Measurements from ENCODE around the gene SPEN.

GRCh38 chr1:15876357-15877055 is 29.0 kb downstream of the SPEN start:
- TF ChIP-seq EZH2 (IDR thresholded peaks at IDR 0.05) = no peak
- no peak for TF ChIP-seq POLR2AphosphoS5 (IDR thresholded peaks at IDR 0.05; ENCODE audit: borderline replicate concordance, low read depth, low read length)
